GM21515 (cell line): ENCODE measurements around the gene PLK3.
"Not testable (repeated sequence)": the region's sequence is repeated elsewhere in the genome, so short reads cannot be mapped to it uniquely, and the experiment has no call there.

ENCODE experiments used
- ATAC-seq: cut with Tn5 transposase; IDR thresholded peaks from one replicate; pipeline ENCODE4 v1.9.1; 2021; ENCODE audit not compliant: unreplicated experiment

PLK3 gene

GRCh38 chr1:44808063-44808937 lies 8.1 kb downstream of the PLK3 start, which contains the start of gene BTBD19:
BTBD19 (plus strand) TSS chr1:44808523; CDS start chr1:44808821, 298 bp downstream.
- ATAC-seq = no peak

GRCh38 chr1:44808938-44809917 lies 9.1 kb downstream of the PLK3 start:
- peak; percentile 37 for ATAC-seq

- no peak for ATAC-seq
Measured at GRCh38 chr1:44810101-44810761, 10.1 kb downstream of the PLK3 start.

DNA sequence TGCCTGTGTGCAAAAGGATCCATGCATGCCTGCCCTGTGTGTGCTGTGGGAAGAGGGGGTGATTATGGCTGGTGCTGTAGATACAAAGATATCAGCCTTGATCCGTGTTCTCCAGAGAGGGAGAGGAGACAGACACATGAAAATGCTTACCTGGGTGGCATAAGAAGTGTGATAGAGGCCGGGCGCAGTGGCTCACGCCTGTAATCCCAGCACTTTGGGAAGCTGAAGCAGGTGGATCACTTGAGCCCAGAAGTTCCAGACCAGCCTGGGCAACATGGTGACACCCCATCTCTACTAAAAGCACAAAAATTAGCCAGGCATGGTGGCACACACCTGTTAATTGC lies 10.6 kb downstream of the PLK3 start:
- not testable (repeated sequence) for ATAC-seq

DNA sequence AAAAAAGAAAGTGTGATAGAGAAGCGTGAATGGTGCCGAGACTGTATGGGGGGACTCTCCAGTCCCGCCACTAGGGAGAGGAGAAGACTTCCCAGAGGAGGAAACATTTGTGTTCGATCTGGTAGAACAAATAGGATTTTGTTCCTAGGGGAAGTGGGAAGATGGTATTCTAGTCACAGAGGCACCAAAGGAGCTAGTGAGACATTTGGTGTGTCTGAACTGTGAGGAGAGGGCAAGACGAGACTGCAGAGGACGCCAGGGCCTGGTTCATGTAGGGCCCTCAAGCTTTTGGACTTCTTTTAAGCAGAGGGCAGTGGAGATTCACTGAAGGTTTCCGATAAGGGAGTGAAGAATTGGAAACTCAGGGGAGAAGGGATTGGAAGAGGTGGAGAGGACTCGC lies 11.1 kb downstream of the PLK3 start:
- ATAC-seq = no peak

GRCh38 chr1:44812822-44813543 lies 12.8 kb downstream of the PLK3 start:
- ATAC-seq = no peak

DNA sequence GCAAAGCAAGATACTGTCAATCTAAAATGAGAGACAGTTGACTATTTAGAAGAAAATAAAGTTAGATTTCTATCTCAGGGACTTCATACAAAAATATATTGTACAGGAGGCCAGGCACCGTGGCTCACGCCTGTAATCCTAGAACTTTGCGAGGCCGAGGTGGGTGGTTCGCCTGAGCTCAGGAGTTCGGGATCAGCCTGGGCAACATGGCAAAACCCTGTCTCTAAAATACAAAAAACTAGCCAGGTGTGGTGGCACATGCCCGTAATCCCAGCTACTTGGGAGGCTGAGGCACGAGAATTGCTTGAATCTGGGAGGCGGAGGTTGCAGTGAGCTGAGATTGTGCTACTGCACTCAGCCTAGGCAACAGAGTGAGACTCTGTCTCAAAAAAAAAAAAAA lies 15.7 kb downstream of the PLK3 start:
- ATAC-seq = not testable (repeated sequence)

GRCh38 chr1:44817307-44817706 lies 17.1 kb downstream of the PLK3 start:
- ATAC-seq = no peak

DNA sequence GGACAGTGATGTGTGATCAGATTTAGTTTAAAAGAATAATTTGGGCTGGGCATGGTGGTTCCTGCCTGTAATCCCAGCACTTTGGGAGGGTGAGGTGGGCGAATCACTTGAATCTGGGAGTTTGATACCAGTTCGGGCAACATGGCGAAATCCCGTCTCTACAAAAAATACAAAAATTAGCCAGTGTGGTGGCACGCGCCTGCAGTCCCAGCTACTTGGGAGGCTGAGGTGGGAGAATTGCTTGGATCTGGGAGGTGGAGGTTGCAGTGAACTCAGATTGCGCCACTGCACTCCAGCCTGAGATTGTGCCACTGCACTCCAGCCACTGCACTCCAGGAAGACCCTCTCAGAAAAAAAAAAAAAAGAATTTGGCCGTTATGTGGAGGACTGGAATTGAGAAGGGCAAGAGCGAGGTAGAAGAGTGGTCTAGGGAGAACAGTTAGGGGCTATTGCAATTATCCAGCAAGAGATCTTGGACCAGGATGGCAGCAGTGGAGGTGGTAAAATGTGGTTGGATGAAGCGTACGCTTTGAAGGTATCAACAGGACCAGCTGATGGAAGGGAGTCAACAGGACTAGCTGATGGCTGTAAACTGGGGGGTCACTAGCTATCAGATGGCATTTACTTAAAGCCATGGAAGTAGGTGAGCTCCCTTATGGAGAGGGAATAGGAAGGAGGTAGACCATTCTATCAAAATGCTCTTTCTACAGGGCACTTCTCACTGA lies 17.8 kb downstream of the PLK3 start:
- ATAC-seq = no peak

GRCh38 chr1:44819196-44819607 lies 19.0 kb downstream of the PLK3 start:
- ATAC-seq = peak; percentile 7

DNA sequence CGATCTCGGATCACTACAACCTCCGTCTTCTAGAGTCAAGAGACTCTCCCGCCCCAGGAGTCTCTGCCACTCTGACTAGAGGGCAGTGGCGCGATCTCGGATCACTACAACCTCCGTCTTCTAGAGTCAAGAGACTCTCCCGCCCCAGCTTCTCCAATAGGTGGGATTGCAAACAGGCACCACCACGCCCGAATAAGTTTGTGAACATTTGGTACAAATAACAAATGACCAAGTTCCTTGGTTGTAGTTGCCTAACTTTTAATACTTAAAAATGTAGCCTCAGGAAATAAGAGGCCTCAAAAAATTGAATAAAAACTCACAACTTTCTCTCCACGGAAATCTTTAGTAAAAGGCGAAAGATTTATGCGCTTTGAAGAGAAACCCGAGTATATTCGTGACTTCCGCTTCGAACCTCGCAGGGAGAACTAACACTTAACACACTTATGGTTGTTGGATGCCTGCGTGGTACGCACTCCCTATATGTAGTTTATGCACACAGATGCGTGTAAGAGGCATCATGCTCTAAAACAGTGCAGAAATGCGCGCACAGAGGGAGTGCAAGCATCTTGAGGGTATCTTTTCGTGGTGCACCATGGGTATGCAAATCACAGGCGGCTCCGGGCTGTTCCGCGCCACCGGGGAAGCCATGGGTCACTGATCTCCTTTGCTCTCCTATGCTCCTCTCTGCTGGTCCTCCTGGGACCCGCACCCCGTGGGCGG lies 19.6 kb downstream of the PLK3 start:
- peak; percentile 71 for ATAC-seq

DNA sequence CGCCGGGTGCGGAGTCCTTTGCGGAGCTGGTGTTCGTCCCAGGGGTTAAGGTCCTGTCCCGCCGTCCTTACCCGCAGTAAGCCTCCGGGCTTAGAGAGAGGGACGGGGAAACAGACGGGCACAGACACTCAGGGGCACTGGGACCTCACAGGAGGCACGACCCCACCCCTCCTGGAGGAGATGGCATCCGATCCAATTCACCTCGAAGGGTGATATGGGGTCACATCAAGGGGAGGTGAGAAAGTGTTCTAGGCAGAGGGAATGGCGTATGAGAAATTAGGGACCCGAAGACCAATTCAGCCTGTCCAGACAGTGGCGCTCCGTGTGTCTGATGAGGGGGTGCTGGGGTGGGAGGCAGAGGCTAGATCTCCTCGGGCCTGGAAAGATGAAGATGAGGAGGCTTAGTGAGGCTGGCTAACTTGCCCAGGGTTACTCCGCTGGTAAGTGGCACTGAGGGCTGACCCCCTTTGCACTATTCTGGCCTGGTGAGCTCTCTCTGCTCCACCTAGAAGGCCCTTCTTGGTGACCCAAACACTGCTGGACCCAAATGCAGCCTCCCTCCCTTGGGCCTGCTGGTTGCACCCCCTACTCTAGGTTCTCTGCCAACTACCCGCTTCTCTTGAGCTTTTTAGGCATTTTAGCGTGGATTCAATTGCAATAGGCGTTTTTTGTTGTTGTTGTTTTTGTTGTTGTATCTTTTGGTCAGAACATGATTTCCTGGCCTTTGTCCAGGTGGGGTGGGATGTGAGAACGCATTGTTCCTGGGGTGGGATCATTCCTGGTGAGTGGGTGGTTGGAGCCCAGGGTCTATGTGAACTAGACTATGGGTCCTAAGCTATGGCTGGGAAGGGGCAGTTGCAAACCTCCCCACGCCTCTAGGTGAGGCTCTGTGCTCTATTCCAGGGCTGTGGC lies 20.4 kb downstream of the PLK3 start:
- ATAC-seq = no peak

DNA sequence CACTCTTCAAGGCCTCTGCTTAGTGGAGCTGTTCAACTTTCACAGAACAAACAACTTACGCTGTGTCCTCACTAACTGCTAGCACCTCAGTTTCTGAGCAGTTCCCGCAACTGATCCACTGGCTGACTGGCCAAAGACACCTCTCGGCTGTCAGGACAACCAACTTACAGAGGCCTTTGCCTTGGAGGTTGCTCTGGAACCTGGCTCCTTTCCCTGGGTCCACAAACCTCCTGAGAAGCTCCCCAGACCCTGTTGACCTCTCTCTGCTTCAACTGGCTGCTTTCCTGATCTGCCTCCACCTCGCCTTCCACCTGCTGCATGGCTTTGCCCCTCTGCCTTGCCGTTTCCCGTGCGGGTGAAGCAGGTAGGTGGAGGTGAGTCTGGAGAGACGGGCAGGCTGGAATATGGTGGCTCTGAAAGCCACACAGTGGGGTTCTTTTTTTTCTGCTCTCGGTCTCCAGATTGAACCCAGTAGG lies 21.1 kb downstream of the PLK3 start:
- ATAC-seq = no peak

DNA sequence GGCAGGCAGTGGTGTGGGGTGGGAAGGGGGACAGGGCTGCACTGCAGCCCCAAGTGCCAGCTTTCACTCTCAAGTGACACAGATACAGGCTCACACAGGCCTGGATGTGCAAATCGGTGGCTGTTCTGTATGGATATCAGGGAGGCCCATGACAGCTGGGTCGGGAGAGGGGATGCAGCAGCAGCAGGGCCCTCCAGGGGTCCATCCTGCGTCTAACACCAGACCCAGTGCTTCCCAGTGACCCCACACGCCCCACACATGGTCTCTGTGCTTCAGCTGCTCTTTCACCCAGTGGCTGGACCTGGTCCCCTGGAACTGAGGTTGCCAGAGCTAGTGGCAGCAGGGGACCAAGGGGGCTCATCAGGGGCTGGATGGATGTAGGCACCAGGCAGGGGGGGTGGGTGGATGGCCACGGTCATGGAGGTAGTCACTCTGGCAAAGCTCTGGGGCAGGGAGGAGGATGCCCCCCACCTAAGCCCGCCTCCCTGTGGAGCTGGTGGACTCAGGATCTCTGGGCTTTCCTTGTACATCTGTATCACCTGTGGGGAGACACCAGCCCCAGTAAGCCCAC lies 22.0 kb downstream of the PLK3 start:
- ATAC-seq = no peak

DNA sequence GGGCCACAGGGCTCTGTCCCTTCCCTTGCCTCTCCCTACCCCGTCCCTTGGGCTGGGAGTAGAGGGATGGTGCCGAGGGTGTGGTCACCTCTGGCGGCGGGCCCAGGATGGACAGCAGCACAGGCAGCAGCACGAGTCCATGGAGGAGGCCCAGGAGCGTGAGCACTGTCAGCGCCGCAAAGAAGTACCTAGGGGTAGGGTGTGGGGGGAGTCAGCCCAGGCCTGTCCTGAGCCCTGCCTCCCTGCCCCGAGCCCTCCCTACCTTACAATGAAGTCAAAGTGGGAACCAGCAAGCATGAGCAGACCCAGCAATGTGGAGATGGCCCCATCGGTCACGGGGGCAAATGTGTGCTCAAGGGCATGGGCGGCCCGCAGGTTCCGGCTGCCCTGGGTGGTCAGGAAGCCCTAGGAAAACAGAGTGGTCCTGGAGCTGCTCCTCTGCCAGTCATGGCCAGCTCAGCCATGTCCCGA lies 22.8 kb downstream of the PLK3 start:
- no peak for ATAC-seq

DNA sequence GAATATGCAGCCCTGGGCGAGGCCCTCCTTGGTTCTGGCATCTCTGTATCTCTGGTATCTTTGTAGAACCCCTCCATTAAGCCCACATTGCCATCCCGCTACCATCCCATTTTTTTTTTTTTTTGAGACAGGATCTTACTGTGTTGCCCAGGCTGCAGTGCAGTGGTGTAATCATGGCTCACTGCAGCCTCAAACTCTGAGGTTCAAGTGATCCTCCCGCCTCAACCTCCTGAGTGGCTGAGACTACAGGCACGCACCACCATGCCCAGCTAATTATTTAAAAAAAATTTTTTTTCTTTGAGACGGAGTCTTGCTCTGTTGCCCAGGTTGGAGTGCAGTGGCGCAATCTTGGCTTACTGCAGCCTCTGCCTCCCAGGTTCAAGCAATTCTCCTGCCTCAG lies 24.2 kb downstream of the PLK3 start:
- not testable (repeated sequence) for ATAC-seq

GRCh38 chr1:44826375-44827196 lies 26.4 kb downstream of the PLK3 start:
- ATAC-seq = no peak
